ENCODE results near the gene ADAT3. TPM values are rescaled to one million over a fixed set of nuclear protein-coding genes. Genes with fewer than 3 reads are reported as not detected.

ADAT3 gene
- total RNA-seq, 4 donors from 2014 or later: 2.1 to 3.6 (median 3.1) TPM

DNA sequence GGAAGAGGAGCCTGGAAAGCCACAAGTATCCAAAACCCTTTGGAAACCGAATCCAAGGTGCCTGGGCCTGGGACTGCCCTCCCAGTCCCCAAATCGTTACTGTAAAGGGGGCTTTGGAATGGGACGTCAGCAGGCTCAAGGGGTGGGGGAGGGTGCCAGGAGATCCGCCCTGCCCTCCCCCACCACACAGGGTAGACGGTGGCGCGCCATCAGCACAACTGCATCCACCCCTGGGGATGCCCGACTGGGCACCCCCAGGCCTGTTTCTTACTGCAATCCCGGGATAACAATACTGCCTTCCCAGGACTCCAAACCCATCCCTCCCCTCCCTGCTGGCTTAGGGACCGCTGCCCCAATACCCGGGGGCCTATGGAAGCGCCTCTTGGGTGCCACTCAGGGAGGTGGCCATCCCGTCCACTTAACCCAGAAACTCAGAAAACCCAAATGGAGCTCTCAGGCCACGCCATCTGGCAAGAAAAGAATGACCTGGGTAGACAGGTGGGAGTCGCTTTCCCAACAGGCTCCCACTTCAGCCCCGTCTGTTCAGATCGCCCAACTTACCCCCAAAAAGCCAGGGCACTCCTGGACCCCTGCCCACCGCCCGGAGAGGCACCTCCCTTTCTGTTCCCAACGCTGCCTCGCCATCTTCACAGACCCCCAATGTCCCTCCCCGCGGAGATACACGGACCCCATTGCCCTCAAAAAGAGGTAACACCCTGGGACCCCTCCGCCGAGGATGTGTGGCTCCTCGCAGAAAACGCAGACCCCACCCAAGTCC, 44.2 kb upstream of the ADAT3 start:
- intact Hi-C loops (cut with DNase I; ENCODE audit: low total_unique reads): loop anchor here (10.0 kb wide), 1 partner anchor 476 kb away; the partner anchor contains the start of gene NDUFS7
- Histone ChIP-seq H3K4me3 (no peak overlapping the region), H3K27ac (peak overlapping the region in 1 of 4 donors; percentile 5)

DNA sequence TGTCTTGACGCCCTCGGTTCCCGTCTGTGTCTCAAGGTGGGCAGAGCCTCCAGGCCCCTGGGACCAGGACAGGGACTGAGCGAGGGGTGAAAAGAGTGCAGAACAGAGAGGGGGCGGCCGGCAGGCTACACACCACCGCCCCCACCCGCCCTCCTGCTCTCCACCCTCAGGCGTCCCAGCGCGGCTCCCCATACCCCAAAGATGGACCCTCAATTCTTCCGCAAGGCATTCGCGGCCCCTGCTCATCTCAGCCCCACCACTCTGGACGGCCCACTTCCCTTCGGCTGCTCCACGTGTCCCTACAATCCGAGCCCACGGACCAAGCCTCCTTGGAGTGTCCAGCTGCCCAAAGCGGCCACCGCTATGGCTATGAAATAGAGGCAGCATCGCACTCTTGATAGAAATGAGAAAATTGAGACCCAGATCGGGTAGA, 43.6 kb upstream of the ADAT3 start:
- Histone ChIP-seq H3K4me3 (peak overlapping the region in 3 of 4 donors; percentile 59 to 90 (median 71)), H3K36me3 (no peaks in the 10 kb centered on the region), H3K9me3 (no peaks in the 10 kb centered on the region), H3K27me3 (peaks cover 6 to 9% (median 8%) of the 10 kb centered on the region in 3 donors), H3K27ac (peak overlapping the region in 3 of 4 donors; percentile 59 to 67 (median 65)), H3K4me1 (peaks cover 5 to 26% of the 10 kb centered on the region in 2 donors)
- TF ChIP-seq POLR2A (IDR thresholded peaks at IDR 0.05): no peak
- TF ChIP-seq, protein P1, sequence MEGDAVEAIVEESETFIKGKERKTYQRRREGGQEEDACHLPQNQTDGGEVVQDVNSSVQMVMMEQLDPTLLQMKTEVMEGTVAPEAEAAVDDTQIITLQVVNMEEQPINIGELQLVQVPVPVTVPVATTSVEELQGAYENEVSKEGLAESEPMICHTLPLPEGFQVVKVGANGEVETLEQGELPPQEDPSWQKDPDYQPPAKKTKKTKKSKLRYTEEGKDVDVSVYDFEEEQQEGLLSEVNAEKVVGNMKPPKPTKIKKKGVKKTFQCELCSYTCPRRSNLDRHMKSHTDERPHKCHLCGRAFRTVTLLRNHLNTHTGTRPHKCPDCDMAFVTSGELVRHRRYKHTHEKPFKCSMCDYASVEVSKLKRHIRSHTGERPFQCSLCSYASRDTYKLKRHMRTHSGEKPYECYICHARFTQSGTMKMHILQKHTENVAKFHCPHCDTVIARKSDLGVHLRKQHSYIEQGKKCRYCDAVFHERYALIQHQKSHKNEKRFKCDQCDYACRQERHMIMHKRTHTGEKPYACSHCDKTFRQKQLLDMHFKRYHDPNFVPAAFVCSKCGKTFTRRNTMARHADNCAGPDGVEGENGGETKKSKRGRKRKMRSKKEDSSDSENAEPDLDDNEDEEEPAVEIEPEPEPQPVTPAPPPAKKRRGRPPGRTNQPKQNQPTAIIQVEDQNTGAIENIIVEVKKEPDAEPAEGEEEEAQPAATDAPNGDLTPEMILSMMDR (IDR thresholded peaks at IDR 0.05 in 4 of 5, conservative IDR thresholded peaks at IDR 0.05 in 1 of 5): no peak
- in situ Hi-C loops (cut with MboI; ENCODE audit: low sequenced_read_pairs in 4 of 4) (no loop called here), intact Hi-C loops (cut with DNase I; ENCODE audit: low total_unique reads) (loop anchor here (10.0 kb wide), 1 partner anchor 477 kb away; the partner anchor contains the start of gene NDUFS7)
- no peak for DNase-seq
- ATAC-seq: no peak

More for the DNA sequence above, 44.2 kb upstream of the ADAT3 start:
- in situ Hi-C loops (cut with MboI; ENCODE audit: low sequenced_read_pairs in 4 of 4): no loop called here
- ATAC-seq (no peak), DNase-seq (no peak)
- Histone ChIP-seq H3K36me3 (no peaks in the 10 kb centered on the region), H3K9me3 (no peaks in the 10 kb centered on the region), H3K27me3 (peaks cover 7 to 11% (median 8%) of the 10 kb centered on the region in 3 donors), H3K4me1 (peaks cover 11 to 32% of the 10 kb centered on the region in 2 donors)
- no peak for TF ChIP-seq POLR2A (IDR thresholded peaks at IDR 0.05)
- TF ChIP-seq, protein P1 (IDR thresholded peaks at IDR 0.05 in 4 of 5, conservative IDR thresholded peaks at IDR 0.05 in 1 of 5): no peak

DNA sequence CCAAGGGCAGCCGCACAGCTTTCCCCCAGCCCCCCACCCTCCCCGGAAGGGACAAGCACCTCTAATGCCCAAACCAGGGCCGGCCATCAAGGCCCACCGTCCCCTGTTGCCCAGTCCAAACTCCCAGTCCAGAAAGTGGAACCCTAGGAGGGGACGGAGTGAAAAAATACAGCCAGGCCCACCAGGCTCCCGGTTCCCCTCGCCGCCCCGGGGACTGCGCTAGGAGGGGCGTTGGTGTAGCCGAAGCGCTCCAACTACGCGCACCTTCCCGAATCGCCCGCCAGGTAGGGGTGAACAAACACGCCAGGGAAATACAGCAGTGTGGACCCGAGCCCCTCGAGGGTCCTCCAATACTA, 43.2 kb upstream of the ADAT3 start:
- Histone ChIP-seq H3K27me3 (peaks cover 6 to 8% (median 7%) of the 10 kb centered on the region in 3 donors), H3K9me3 (no peaks in the 10 kb centered on the region), H3K4me1 (peaks cover 5 to 23% of the 10 kb centered on the region in 2 donors), H3K27ac (peak overlapping the region in 3 of 4 donors; percentile 59 to 67 (median 65)), H3K36me3 (no peaks in the 10 kb centered on the region), H3K4me3 (peak overlapping the region; percentile 54 to 90 (median 65))
- ATAC-seq (no peak), DNase-seq (no peak)
- in situ Hi-C loops (cut with MboI; ENCODE audit: low sequenced_read_pairs in 4 of 4) (no loop called here), intact Hi-C loops (cut with DNase I; ENCODE audit: low total_unique reads) (loop anchor here (10.0 kb wide), 1 partner anchor 477 kb away; the partner anchor contains the start of gene NDUFS7)
- no peak for TF ChIP-seq POLR2A (IDR thresholded peaks at IDR 0.05)
- TF ChIP-seq, protein P1 (IDR thresholded peaks at IDR 0.05 in 4 of 5, conservative IDR thresholded peaks at IDR 0.05 in 1 of 5): no peak

DNA sequence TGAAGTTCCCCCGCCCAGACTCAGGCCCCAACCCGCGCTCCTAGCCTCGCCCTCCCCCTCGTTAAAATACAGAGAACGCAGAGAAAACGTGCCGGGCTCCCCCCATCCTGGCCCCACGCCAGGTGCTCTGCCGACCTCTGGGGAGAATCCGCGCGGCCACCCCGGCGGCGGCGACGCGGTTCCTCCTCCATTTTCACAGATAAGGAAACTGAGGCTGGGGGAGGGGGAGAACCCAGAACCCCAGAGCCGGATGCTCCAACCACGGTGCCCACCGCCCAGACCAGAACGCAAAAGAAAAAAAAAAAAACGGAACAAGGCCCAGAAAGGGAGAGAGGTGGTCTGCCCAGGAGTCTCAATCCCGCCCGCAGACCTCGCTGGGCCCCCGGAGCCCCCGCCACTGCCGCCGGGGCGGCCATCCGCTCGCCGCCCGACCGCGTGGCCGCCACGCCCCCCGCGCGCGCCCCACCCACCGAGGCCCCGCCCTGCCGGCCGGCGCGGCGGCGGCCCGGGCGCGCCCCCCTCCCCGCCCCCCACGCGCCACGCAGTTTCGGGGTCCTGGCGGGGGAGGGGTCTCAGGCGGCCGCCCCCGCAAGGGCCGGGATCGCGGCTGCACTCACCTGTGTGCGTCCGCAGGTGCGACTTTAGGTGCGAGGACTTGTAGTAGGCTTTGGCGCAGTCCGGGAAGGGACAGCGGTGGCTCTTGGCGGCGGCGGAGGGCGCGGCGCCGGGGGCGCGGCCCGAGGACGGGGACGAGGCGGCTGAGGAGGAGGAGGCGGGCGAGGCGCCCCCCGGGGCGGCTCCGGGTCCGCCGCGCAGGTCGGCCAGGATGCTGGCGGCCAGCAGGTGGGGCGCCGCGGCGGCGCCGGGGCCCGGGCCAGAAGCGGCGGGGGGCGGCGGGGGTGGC, 42.5 kb upstream of the ADAT3 start:
- intact Hi-C loops (cut with DNase I; ENCODE audit: low total_unique reads): loop anchor here (1.0 to 10.0 kb wide), 2 partner anchors 14 to 478 kb away; partner anchors contain the start of genes NDUFS7 and REXO1
- in situ Hi-C loops (cut with MboI; ENCODE audit: low sequenced_read_pairs in 4 of 4): no loop called here
- no peak for DNase-seq
- Histone ChIP-seq H3K27ac (peak overlapping the region in 3 of 4 donors; percentile 65 to 90 (median 66)), H3K4me1 (peaks cover 5 to 18% of the 10 kb centered on the region in 2 donors), H3K36me3 (no peaks in the 10 kb centered on the region), H3K27me3 (peaks cover 1 to 8% (median 6%) of the 10 kb centered on the region in 3 donors), H3K4me3 (peak overlapping the region; percentile 54 to 90 (median 65)), H3K9me3 (no peaks in the 10 kb centered on the region)
- TF ChIP-seq, protein P1 (IDR thresholded peaks at IDR 0.05 in 4 of 5, conservative IDR thresholded peaks at IDR 0.05 in 1 of 5): no peak
- TF ChIP-seq POLR2A (IDR thresholded peaks at IDR 0.05): no peak
- peak; percentile 0 to 1 for ATAC-seq
